IgD-negative memory B cell (primary cell): ENCODE data around the gene UBE2E1. TPM values are rescaled to one million over a fixed set of nuclear protein-coding genes. Genes with fewer than 3 reads are reported as not detected.
A peak's percentile ranks its signal among the peaks of the same experiment; 100 is the strongest.

Experiments used
- H3K27ac Mint-ChIP-seq, 3 donors: one replicate each; pipeline ENCODE4 v1.8.0; 2020 to 2022; ENCODE audit warnings: mild to moderate bottlenecking in 3 of 3, mixed read lengths in 3 of 3, moderate library complexity in 1 of 3
- H3K27me3 Mint-ChIP-seq: one replicate; pipeline ENCODE4 v1.8.0; 2021; ENCODE audit warnings: mixed read lengths
- H3K36me3 Mint-ChIP-seq: one replicate; pipeline ENCODE4 v1.8.0; 2020; ENCODE audit warnings: mild to moderate bottlenecking, mixed read lengths
- H3K4me1 Mint-ChIP-seq, 3 donors: one replicate each; pipeline ENCODE4 v1.8.0; 2020 to 2022; ENCODE audit warnings: mixed read lengths in 3 of 3, mild to moderate bottlenecking in 1 of 3
- H3K4me3 Mint-ChIP-seq, 4 donors: one replicate each; pipeline ENCODE4 v1.8.0; 2020 to 2022; ENCODE audit warnings: mild to moderate bottlenecking in 4 of 4, mixed read lengths in 4 of 4, moderate library complexity in 3 of 4
- H3K9me3 Mint-ChIP-seq, 3 donors: one replicate each; pipeline ENCODE4 v1.8.0; 2020 to 2021; ENCODE audit warnings: mixed read lengths in 3 of 3, mild to moderate bottlenecking in 1 of 3
- polyA plus RNA-seq: library from polyadenylated mRNA; unstranded; fragments of 300-500 nt; fragmentation: Illumina TruSeq; gene quantifications from one replicate; pipeline ENCODE4 v1.2.3, GENCODE V29; 2021

Gene UBE2E1
- polyA plus RNA-seq, 1 donor from 2014 or later = 17.0 TPM

GRCh38 chr3:23779841-23780240 lies 25.9 kb upstream of the UBE2E1 start:
- no peaks in the 10 kb centered on the region for H3K27me3 Mint-ChIP-seq
- peaks cover 4 to 6% (median 5%) of the 10 kb centered on the region in 3 donors for H3K4me1 Mint-ChIP-seq
- H3K4me3 Mint-ChIP-seq = peak overlapping the region in 2 of 4 donors; percentile 72 to 73
- H3K27ac Mint-ChIP-seq = no peak overlapping the region
- H3K36me3 Mint-ChIP-seq = peaks cover 2% of the 10 kb centered on the region
- peaks cover 2 to 4% (median 3%) of the 10 kb centered on the region in 3 donors for H3K9me3 Mint-ChIP-seq

GRCh38 chr3:23781051-23781450 lies 24.7 kb upstream of the UBE2E1 start:
- Mint-ChIP-seq H3K9me3 (peaks cover 2 to 4% (median 3%) of the 10 kb centered on the region in 3 donors), H3K4me1 (peaks cover 4 to 6% (median 5%) of the 10 kb centered on the region in 3 donors), H3K36me3 (peaks cover 2% of the 10 kb centered on the region), H3K27me3 (no peaks in the 10 kb centered on the region), H3K4me3 (peak overlapping the region in 1 of 4 donors; percentile 48), H3K27ac (no peak overlapping the region)

GRCh38 chr3:23781871-23782270 lies 23.9 kb upstream of the UBE2E1 start:
- Mint-ChIP-seq H3K36me3 (peaks cover 2% of the 10 kb centered on the region), H3K27me3 (no peaks in the 10 kb centered on the region), H3K4me1 (peaks cover 4 to 6% (median 5%) of the 10 kb centered on the region in 3 donors), H3K9me3 (peaks cover 2 to 4% (median 3%) of the 10 kb centered on the region in 3 donors), H3K4me3 (no peak overlapping the region), H3K27ac (no peak overlapping the region)

GRCh38 chr3:23785097-23785645 lies 20.6 kb upstream of the UBE2E1 start:
- peaks cover under 1% of the 10 kb centered on the region for H3K36me3 Mint-ChIP-seq
- H3K4me3 Mint-ChIP-seq = no peak overlapping the region
- peaks cover 0 to 3% (median 0%) of the 10 kb centered on the region in 3 donors for H3K4me1 Mint-ChIP-seq
- H3K9me3 Mint-ChIP-seq = peaks cover 0 to 1% (median 0%) of the 10 kb centered on the region in 3 donors
- H3K27ac Mint-ChIP-seq = no peak overlapping the region
- H3K27me3 Mint-ChIP-seq = no peaks in the 10 kb centered on the region

GRCh38 chr3:23785882-23786281 lies 19.9 kb upstream of the UBE2E1 start:
- Mint-ChIP-seq H3K36me3 (no peaks in the 10 kb centered on the region), H3K27me3 (no peaks in the 10 kb centered on the region), H3K4me1 (no peaks in the 10 kb centered on the region), H3K4me3 (no peak overlapping the region), H3K27ac (no peak overlapping the region), H3K9me3 (peaks cover 0 to 1% (median 0%) of the 10 kb centered on the region in 3 donors)

GRCh38 chr3:23791678-23792077 lies 14.1 kb upstream of the UBE2E1 start:
- Mint-ChIP-seq H3K9me3 (no peaks in the 10 kb centered on the region), H3K27ac (no peak overlapping the region), H3K4me1 (no peaks in the 10 kb centered on the region), H3K4me3 (no peak overlapping the region), H3K36me3 (no peaks in the 10 kb centered on the region), H3K27me3 (no peaks in the 10 kb centered on the region)

GRCh38 chr3:23793528-23794134 lies 12.1 kb upstream of the UBE2E1 start:
- H3K4me1 Mint-ChIP-seq = no peaks in the 10 kb centered on the region
- H3K36me3 Mint-ChIP-seq = no peaks in the 10 kb centered on the region
- H3K4me3 Mint-ChIP-seq = no peak overlapping the region
- H3K27me3 Mint-ChIP-seq = no peaks in the 10 kb centered on the region
- no peak overlapping the region for H3K27ac Mint-ChIP-seq
- H3K9me3 Mint-ChIP-seq = no peaks in the 10 kb centered on the region

- no peak overlapping the region for H3K27ac Mint-ChIP-seq
- no peaks in the 10 kb centered on the region for H3K27me3 Mint-ChIP-seq
- H3K9me3 Mint-ChIP-seq = no peaks in the 10 kb centered on the region
- H3K4me3 Mint-ChIP-seq = no peak overlapping the region
- H3K36me3 Mint-ChIP-seq = no peaks in the 10 kb centered on the region
- H3K4me1 Mint-ChIP-seq = no peaks in the 10 kb centered on the region
Observed at GRCh38 chr3:23795096-23795495, 10.7 kb upstream of the UBE2E1 start.

- Mint-ChIP-seq H3K9me3 (no peaks in the 10 kb centered on the region), H3K36me3 (no peaks in the 10 kb centered on the region), H3K4me3 (no peak overlapping the region), H3K27ac (no peak overlapping the region), H3K27me3 (no peaks in the 10 kb centered on the region), H3K4me1 (no peaks in the 10 kb centered on the region)
Observed at GRCh38 chr3:23796518-23796917, 9.2 kb upstream of the UBE2E1 start.

- H3K4me3 Mint-ChIP-seq = no peak overlapping the region
- H3K4me1 Mint-ChIP-seq = no peaks in the 10 kb centered on the region
- no peaks in the 10 kb centered on the region for H3K27me3 Mint-ChIP-seq
- no peak overlapping the region for H3K27ac Mint-ChIP-seq
- no peaks in the 10 kb centered on the region for H3K9me3 Mint-ChIP-seq
- H3K36me3 Mint-ChIP-seq = no peaks in the 10 kb centered on the region
Observed at GRCh38 chr3:23797491-23797890, 8.3 kb upstream of the UBE2E1 start.

- Mint-ChIP-seq H3K4me1 (no peaks in the 10 kb centered on the region), H3K27me3 (no peaks in the 10 kb centered on the region), H3K27ac (peak overlapping the region in 1 of 3 donors; percentile 22), H3K4me3 (no peak overlapping the region), H3K9me3 (no peaks in the 10 kb centered on the region), H3K36me3 (no peaks in the 10 kb centered on the region)
Observed at GRCh38 chr3:23798456-23798855, 7.3 kb upstream of the UBE2E1 start.

- H3K4me1 Mint-ChIP-seq = no peaks in the 10 kb centered on the region
- no peak overlapping the region for H3K27ac Mint-ChIP-seq
- H3K27me3 Mint-ChIP-seq = no peaks in the 10 kb centered on the region
- H3K9me3 Mint-ChIP-seq = no peaks in the 10 kb centered on the region
- no peak overlapping the region for H3K4me3 Mint-ChIP-seq
- H3K36me3 Mint-ChIP-seq = no peaks in the 10 kb centered on the region
Observed at GRCh38 chr3:23798876-23799275, 6.9 kb upstream of the UBE2E1 start.

- Mint-ChIP-seq H3K36me3 (no peaks in the 10 kb centered on the region), H3K4me1 (peaks cover 0 to 7% (median 6%) of the 10 kb centered on the region in 3 donors), H3K9me3 (no peaks in the 10 kb centered on the region), H3K4me3 (no peak overlapping the region), H3K27me3 (no peaks in the 10 kb centered on the region), H3K27ac (no peak overlapping the region)
Observed at GRCh38 chr3:23800731-23801130, 5.0 kb upstream of the UBE2E1 start.

GRCh38 chr3:23804441-23805209 lies 1.1 kb upstream of the UBE2E1 start:
- H3K27me3 Mint-ChIP-seq = no peaks in the 10 kb centered on the region
- H3K4me3 Mint-ChIP-seq = peak overlapping the region; percentile 5 to 93 (median 44)
- peaks cover 0 to 2% (median 0%) of the 10 kb centered on the region in 3 donors for H3K9me3 Mint-ChIP-seq
- peak overlapping the region; percentile 59 to 98 (median 84) for H3K27ac Mint-ChIP-seq
- H3K36me3 Mint-ChIP-seq = no peaks in the 10 kb centered on the region
- H3K4me1 Mint-ChIP-seq = peaks cover 27 to 31% (median 30%) of the 10 kb centered on the region in 3 donors

- peak overlapping the region; percentile 79 to 98 (median 93) for H3K4me3 Mint-ChIP-seq
- H3K36me3 Mint-ChIP-seq = no peaks in the 10 kb centered on the region
- no peaks in the 10 kb centered on the region for H3K27me3 Mint-ChIP-seq
- peaks cover 0 to 2% (median 0%) of the 10 kb centered on the region in 3 donors for H3K9me3 Mint-ChIP-seq
- peaks cover 33 to 36% (median 35%) of the 10 kb centered on the region in 3 donors for H3K4me1 Mint-ChIP-seq
- H3K27ac Mint-ChIP-seq = peak overlapping the region; percentile 72 to 98 (median 94)
Observed at GRCh38 chr3:23805210-23805632, 534 bp upstream of the UBE2E1 start.
